HEK293 (cell line): ENCODE measurements around the gene CST6.

Experiments
- CTCF ChIP-seq: fragments of 450-650 bp; formaldehyde crosslinking; IDR thresholded peaks from 2 replicates; pipeline ENCODE4 v1.5.1; 2016; ENCODE audit warnings: missing biosample characterization, missing genetic modification characterization
- KLF1 ChIP-seq: fragments of 450-650 bp; formaldehyde crosslinking; IDR thresholded peaks from 2 replicates; pipeline ENCODE4 v1.5.1; 2016; ENCODE audit warnings: missing biosample characterization, missing genetic modification characterization
- REST ChIP-seq: fragments of 450-650 bp; formaldehyde crosslinking; IDR thresholded peaks from 2 replicates; pipeline ENCODE4 v1.5.1; 2016; ENCODE audit warnings: missing biosample characterization, missing genetic modification characterization
- SETDB1 ChIP-seq: IDR thresholded peaks from one replicate; pipeline ENCODE4 v1.6.1; 2017; ENCODE audit warnings: mild to moderate bottlenecking, low read length, moderate library complexity, mixed read lengths; ENCODE audit not compliant: insufficient read length
- ZFP3 ChIP-seq: fragments of 450-650 bp; formaldehyde crosslinking; IDR thresholded peaks from 2 replicates; pipeline ENCODE4 v1.5.1; 2016; ENCODE audit warnings: low read depth, missing biosample characterization, missing genetic modification characterization
- ZNF148 ChIP-seq: fragments of 450-650 bp; formaldehyde crosslinking; IDR thresholded peaks from 2 replicates; pipeline ENCODE4 v1.5.0; 2017; ENCODE audit warnings: missing biosample characterization, missing genetic modification characterization, borderline replicate concordance
- ZNF18 ChIP-seq: fragments of 450-650 bp; formaldehyde crosslinking; IDR thresholded peaks from 2 replicates; pipeline ENCODE4 v1.5.1; 2016; ENCODE audit warnings: missing biosample characterization, missing genetic modification characterization
- ZNF202 ChIP-seq: fragments of 450-650 bp; formaldehyde crosslinking; IDR thresholded peaks from 2 replicates; pipeline ENCODE4 v1.5.1; 2016; ENCODE audit warnings: missing biosample characterization, missing genetic modification characterization, borderline replicate concordance
- ZNF221 ChIP-seq: fragments of 450-650 bp; formaldehyde crosslinking; IDR thresholded peaks from 2 replicates; pipeline ENCODE4 v1.5.1; 2017; ENCODE audit warnings: missing biosample characterization, missing genetic modification characterization, borderline replicate concordance
- ZNF366 ChIP-seq: fragments of 450-650 bp; formaldehyde crosslinking; conservative IDR thresholded peaks from 2 replicates; pipeline ENCODE4 v1.5.1; 2016; ENCODE audit warnings: missing biosample characterization, missing genetic modification characterization
- ZNF654 ChIP-seq: fragments of 450-650 bp; formaldehyde crosslinking; IDR thresholded peaks from 2 replicates; pipeline ENCODE4 v1.5.1; 2016; ENCODE audit warnings: low read depth, missing biosample characterization, missing genetic modification characterization
- ZNF677 ChIP-seq: fragments of 450-650 bp; IDR thresholded peaks from 2 replicates; pipeline ENCODE4 v1.5.0; 2018; ENCODE audit warnings: missing biosample characterization, mild to moderate bottlenecking, missing genetic modification characterization, moderate library complexity
- ZSCAN18 ChIP-seq: fragments of 450-650 bp; formaldehyde crosslinking; IDR thresholded peaks from 2 replicates; pipeline ENCODE4 v1.5.1; 2016; ENCODE audit warnings: missing biosample characterization, missing genetic modification characterization
- ZSCAN30 ChIP-seq: fragments of 450-650 bp; IDR thresholded peaks from 2 replicates; pipeline ENCODE4 v1.5.1; 2018; ENCODE audit warnings: missing biosample characterization, mild to moderate bottlenecking, missing genetic modification characterization, moderate library complexity

Gene CST6

GRCh38 chr11:65981101-65981740, 30.6 kb upstream of the CST6 start (continued):
- TF ChIP-seq REST (tag by site-specific recombination): no peak
- no peak for TF ChIP-seq ZNF654
- TF ChIP-seq ZNF202 (tag by site-specific recombination): no peak
- no peak for TF ChIP-seq ZNF366 (tag by site-specific recombination)
- no peak for TF ChIP-seq ZNF221 (tag by site-specific recombination)
- TF ChIP-seq ZFP3 (tag by site-specific recombination): no peak
- no peak for TF ChIP-seq ZSCAN18
- TF ChIP-seq ZNF18 (tag by site-specific recombination): no peak
- no peak for TF ChIP-seq ZNF677 (tag by site-specific recombination)
- TF ChIP-seq SETDB1: no peak
- TF ChIP-seq CTCF (tag by site-specific recombination): no peak
- no peak for TF ChIP-seq ZNF148
- no peak for TF ChIP-seq KLF1 (tag by site-specific recombination)
- TF ChIP-seq ZSCAN30: no peak
- TF ChIP-seq, all 188 proteins: peak for 0
